ENCODE measurements around the gene DOK3. TPM values are rescaled to one million over a fixed set of nuclear protein-coding genes. Genes with fewer than 3 reads are reported as not detected.
A peak's percentile ranks its signal among the peaks of the same experiment; 100 is the strongest.

The DOK3 gene
- total and polyA plus RNA-seq, 10 of the 15 experiments (the other 5 are each of a cell fraction or from before 2014, with no cell fraction given) = 6.6 to 107 (median 52.1) TPM

- POLR2A ChIA-PET = interaction anchor here (1.0 to 1.4 kb wide), 2 partner anchors 19 to 36 kb away, joined by 3 to 6 read pairs; partner anchors contain the start of gene DOK3
- H2AFZ ChIP-seq (ENCODE audit: control insufficient read depth, low read depth, low read length) = peak within 1 kb of the TSS; percentile 56
- no peaks in the 10 kb centered on the region for H3K36me3 ChIP-seq (ENCODE audit: control insufficient read depth in 2 of 2, insufficient read depth in 2 of 2, low read length in 1 of 2)
- in situ Hi-C loops (cut with MboI) = no loop called here
- TF ChIP-seq YY1 (IDR thresholded peaks at IDR 0.05; ENCODE audit: low read depth, low read length) (0 out of 2 replicates have a peak, but pooled peaks have one; percentile 9), EGR1 (IDR thresholded peaks at IDR 0.05; ENCODE audit: borderline replicate concordance in 1 of 2, low read depth in 2 of 2, low read length in 2 of 2) (peak in 1 of 2 experiments; percentile 64; a peak in 1 of 3 replicates), ZSCAN29 (IDR thresholded peaks at IDR 0.05) (no peak), POLR2A (IDR thresholded peaks at IDR 0.05; ENCODE audit: low read depth, low read length) (peak; percentile 60; the same call in 1 of the 2 replicates)
- TF ChIP-seq, protein P1, sequence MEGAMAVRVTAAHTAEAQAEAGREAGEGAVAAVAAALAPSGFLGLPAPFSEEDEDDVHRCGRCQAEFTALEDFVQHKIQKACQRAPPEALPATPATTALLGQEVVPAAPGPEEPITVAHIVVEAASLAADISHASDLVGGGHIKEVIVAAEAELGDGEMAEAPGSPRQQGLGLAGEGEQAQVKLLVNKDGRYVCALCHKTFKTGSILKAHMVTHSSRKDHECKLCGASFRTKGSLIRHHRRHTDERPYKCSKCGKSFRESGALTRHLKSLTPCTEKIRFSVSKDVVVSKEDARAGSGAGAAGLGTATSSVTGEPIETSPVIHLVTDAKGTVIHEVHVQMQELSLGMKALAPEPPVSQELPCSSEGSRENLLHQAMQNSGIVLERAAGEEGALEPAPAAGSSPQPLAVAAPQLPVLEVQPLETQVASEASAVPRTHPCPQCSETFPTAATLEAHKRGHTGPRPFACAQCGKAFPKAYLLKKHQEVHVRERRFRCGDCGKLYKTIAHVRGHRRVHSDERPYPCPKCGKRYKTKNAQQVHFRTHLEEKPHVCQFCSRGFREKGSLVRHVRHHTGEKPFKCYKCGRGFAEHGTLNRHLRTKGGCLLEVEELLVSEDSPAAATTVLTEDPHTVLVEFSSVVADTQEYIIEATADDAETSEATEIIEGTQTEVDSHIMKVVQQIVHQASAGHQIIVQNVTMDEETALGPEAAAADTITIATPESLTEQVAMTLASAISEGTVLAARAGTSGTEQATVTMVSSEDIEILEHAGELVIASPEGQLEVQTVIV (IDR thresholded peaks at IDR 0.05; ENCODE audit: borderline replicate concordance, partially characterized antibody) = no peak
- H3K4me1 ChIP-seq (ENCODE audit: control insufficient read depth, insufficient read depth, low read length) = peaks cover 12% of the 10 kb centered on the region
- SMC1A ChIA-PET (ENCODE audit: uncharacterized antibody, unreplicated experiment) = no interaction called here
- peak; percentile 71 for ATAC-seq
- peak within 1 kb of the TSS; percentile 2; the same call in 1 of the 2 replicates for H3K27ac ChIP-seq (ENCODE audit: control insufficient read depth, insufficient read depth)
- peaks cover 4% of the 10 kb centered on the region; the same call in 1 of the 2 replicates for H3K79me2 ChIP-seq (ENCODE audit: control insufficient read depth, insufficient read depth, low read length)
- RAD21 ChIA-PET (ENCODE audit: unreplicated experiment) = interaction anchor here (0.7 to 2.0 kb wide), 5 partner anchors 16 to 28 kb away, joined by 4 to 7 read pairs (median 5); partner anchors contain the start of gene PDLIM7
- BruUV-seq (replicated peaks) = no TSS peak
- intact Hi-C loops (cut with micrococcal nuclease; ENCODE audit: unreplicated experiment) = no loop called here
- H3K9me3 ChIP-seq (replicated peaks; ENCODE audit: control insufficient read depth, insufficient read depth, low read length) = no peaks in the 10 kb centered on the region
- no peak for DNase-seq (ENCODE audit: low read depth, low spot score)
- H3K9ac ChIP-seq (ENCODE audit: control insufficient read depth, insufficient read depth, low read length) = peak within 1 kb of the TSS; percentile 61
- FAIRE-seq = no peak
- CTCF ChIA-PET = interaction anchor here (0.9 to 2.4 kb wide), 4 partner anchors 18 to 71 kb away, joined by 3 to 13 read pairs (median 3); no protein-coding TSS in a partner anchor
- peak within 1 kb of the TSS; percentile 46 for H3K4me3 ChIP-seq
- H4K20me1 ChIP-seq (ENCODE audit: control insufficient read depth, insufficient read depth) = no peaks in the 10 kb centered on the region
- no peaks in the 10 kb centered on the region for H3K27me3 ChIP-seq (replicated peaks in 1 of 2; ENCODE audit: control insufficient read depth in 2 of 2, insufficient read depth in 2 of 2, low read length in 1 of 2)
- 0% methylated on average over 2 of the region's 69 CpGs for WGBS (ENCODE audit: insufficient coverage, insufficient replicate concordance, low lambda C conversion rate, missing lambda C conversion rate)
- H3K4me2 ChIP-seq (ENCODE audit: control insufficient read depth, insufficient read depth) = peak within 1 kb of the TSS; percentile 89
Measured at GRCh38 chr5:177473443-177474001, 36.1 kb downstream of the DOK3 start, which contains the start of gene DBN1. Gene DBN1, minus strand, starts transcription at chr5:177473634. Its CDS starts 113 bp downstream, at chr5:177473521.

Data from GM12878 (cell line).